K562 (cell line): ENCODE results near the gene WFDC2. TPM values are rescaled to one million over a fixed set of nuclear protein-coding genes. Genes with fewer than 3 reads are reported as not detected.
A peak's percentile ranks its signal among the peaks of the same experiment; 100 is the strongest.

Experiments
- ADNP ChIP-seq: fragments of 200-800 bp; sonication (Bioruptor generic); IDR thresholded peaks from 2 replicates; pipeline ENCODE4 v1.6.1; 2016; ENCODE audit warnings: missing genetic modification characterization, missing compliant biosample characterization
- ARNT ChIP-seq, 2 experiments: fragments of 450-650 bp; IDR thresholded peaks; 2 replicates each; pipeline ENCODE4 v1.6.1; 2016; ENCODE audit warnings: mild to moderate bottlenecking in 1 of 2
- DIDO1 ChIP-seq: fragments of 450-650 bp; IDR thresholded peaks from 2 replicates; pipeline ENCODE4 v1.6.1; 2016; ENCODE audit warnings: low read depth, missing biosample characterization, missing genetic modification characterization
- ELF4 ChIP-seq: fragments of 450-650 bp; formaldehyde crosslinking; IDR thresholded peaks from 2 replicates; pipeline ENCODE4 v1.4.0; 2022; ENCODE audit warnings: missing genetic modification characterization
- EP300 ChIP-seq: IDR thresholded peaks from 2 replicates; pipeline ENCODE4 v1.6.1; 2012; ENCODE audit warnings: low read length, improper control_type of control experiment
- FIP1L1 ChIP-seq: fragments of 200-400 bp; formaldehyde crosslinking; IDR thresholded peaks from 2 replicates; pipeline ENCODE4 v1.6.1; 2018; ENCODE audit warnings: mild to moderate bottlenecking, low read depth, low read length; ENCODE audit not compliant: poor library complexity, severe bottlenecking
- FOXP1 ChIP-seq: sonication (generic); formaldehyde crosslinking; IDR thresholded peaks from 2 replicates; pipeline ENCODE4 v1.8.0; 2022; ENCODE audit warnings: mild to moderate bottlenecking, missing genetic modification reagents
- FUS ChIP-seq: fragments of 200-400 bp; formaldehyde crosslinking; optimal IDR thresholded peaks from 2 replicates; pipeline ENCODE3; 2017; ENCODE audit warnings: low read depth, low read length
- HNRNPH1 ChIP-seq: fragments of 200-400 bp; formaldehyde crosslinking; optimal IDR thresholded peaks from 2 replicates; pipeline ENCODE3; 2017; ENCODE audit warnings: low read depth, mild to moderate bottlenecking, low read length, moderate library complexity
- IRF1 ChIP-seq: sonication (generic); formaldehyde crosslinking; IDR thresholded peaks from 2 replicates; pipeline ENCODE4 v1.8.0; 2022; ENCODE audit warnings: missing genetic modification reagents, mild to moderate bottlenecking, borderline replicate concordance
- KDM5B ChIP-seq: fragments of 200-600 bp; sonication (generic); IDR thresholded peaks from 2 replicates; pipeline ENCODE4 v1.6.1; 2012; ENCODE audit warnings: low read depth, mild to moderate bottlenecking, moderate library complexity, low read length, control low read depth, inconsistent platforms; ENCODE audit not compliant: insufficient replicate concordance
- NR2F6 ChIP-seq: fragments of 450-650 bp; formaldehyde crosslinking; IDR thresholded peaks from 2 replicates; pipeline ENCODE4 v1.4.0; 2020; ENCODE audit warnings: mild to moderate bottlenecking
- POU5F1 ChIP-seq: fragments of 150-350 bp; IDR thresholded peaks from 2 replicates; pipeline ENCODE4 v1.6.1; 2014; ENCODE audit warnings: borderline replicate concordance, low read length, low read depth, mild to moderate bottlenecking; ENCODE audit not compliant: partially characterized antibody
- RFX1 ChIP-seq: fragments of 450-650 bp; IDR thresholded peaks from 2 replicates; pipeline ENCODE4 v1.6.1; 2016; ENCODE audit warnings: mild to moderate bottlenecking, moderate library complexity
- TAF1 ChIP-seq: IDR thresholded peaks from 2 replicates; pipeline ENCODE4 v1.6.1; 2011; ENCODE audit warnings: mild to moderate bottlenecking, low read length, moderate library complexity; ENCODE audit not compliant: insufficient read depth, control insufficient read depth, severe bottlenecking; ENCODE audit errors: extremely low read depth
- TOE1 ChIP-seq, 2 experiments: fragments of 450-650 bp in 1 of 2; sonication (generic) in 1 of 2; formaldehyde crosslinking in 1 of 2; IDR thresholded peaks; 2 replicates each; pipeline versions ENCODE4 v1.7.1 to v1.8.0; 2016 to 2022; ENCODE audit warnings: borderline replicate concordance in 2 of 2, mild to moderate bottlenecking in 2 of 2, antibody characterized with exemption in 1 of 2, inconsistent platforms in 1 of 2, low read depth in 1 of 2, missing genetic modification reagents in 1 of 2, moderate library complexity in 1 of 2
- TRIM24 ChIP-seq, 2 experiments: fragments of 450-650 bp; IDR thresholded peaks; 2 replicates each; pipeline ENCODE4 v1.6.1; 2016
- XRCC4 ChIP-seq: IDR thresholded peaks from one replicate; pipeline ENCODE4 v1.6.1; 2011; ENCODE audit not compliant: insufficient read depth, insufficient read length; ENCODE audit errors: extremely low read depth
- ZNF584 ChIP-seq: fragments of 200-800 bp; sonication (Bioruptor generic); IDR thresholded peaks from 2 replicates; pipeline ENCODE4 v1.6.1; 2016; ENCODE audit warnings: low read depth, mild to moderate bottlenecking, missing genetic modification characterization, missing compliant biosample characterization
- ZNF778 ChIP-seq: fragments of 450-650 bp; formaldehyde crosslinking; IDR thresholded peaks from 2 replicates; pipeline ENCODE4 v1.4.0; 2020; ENCODE audit warnings: mild to moderate bottlenecking, moderate library complexity
- polyA plus RNA-seq, 8 experiments: library from polyadenylated mRNA; depleted of rRNA in 4 of 8; stranded (reverse) in 5 of 8; unstranded in 3 of 8; fragments of >200 nt; fragmentation: Nextera tagmentation in 2 of 8; fragmentation: Illumina TruSeq in 1 of 8; extraction: Ambion mirVana in 2 of 8; extraction: Trizol in 1 of 8; gene quantifications; 2 replicates each; pipeline versions ENCODE4 v1.2.1 to v1.2.3, GENCODE V29; 2011 to 2014; ENCODE audit warnings: inconsistent platforms in 1 of 8, missing spikeins in 1 of 8
- total RNA-seq, 7 experiments: library from RNA; depleted of rRNA in 6 of 7; stranded (reverse); fragments of >200 nt in 6 of 7; fragmentation: Illumina TruSeq in 2 of 7; extraction: Trizol in 2 of 7; gene quantifications; 2 replicates each; pipeline versions ENCODE4 v1.2.1 to v1.2.3, GENCODE V29; 2011 to 2021; ENCODE audit warnings: low replicate concordance in 1 of 7
- TF ChIP-seq, protein P1 (sequence below), 3 experiments: IDR thresholded peaks in 2 of 3; conservative IDR thresholded peaks in 1 of 3; 2 replicates each; pipeline ENCODE4 v1.5.1; 2011 to 2012; ENCODE audit warnings: low read length in 3 of 3, mild to moderate bottlenecking in 3 of 3, control low read depth in 2 of 3, improper control_type of control experiment in 1 of 3, inconsistent platforms in 1 of 3, low read depth in 1 of 3, mixed read lengths in 1 of 3, moderate library complexity in 1 of 3; ENCODE audit not compliant: insufficient read depth in 2 of 3
- TF ChIP-seq, protein P2 (sequence below): fragments of 250-450 bp; sonication (Bioruptor Pico); IDR thresholded peaks from 2 replicates; pipeline ENCODE4 v1.6.1; 2021; ENCODE audit warnings: mild to moderate bottlenecking
- TF ChIP-seq, protein P3 (sequence below): sonication (generic); formaldehyde crosslinking; IDR thresholded peaks from 2 replicates; pipeline ENCODE4 v1.8.1; 2023; ENCODE audit warnings: mild to moderate bottlenecking, missing genetic modification reagents

WFDC2 gene
- total and polyA plus RNA-seq, 9 of the 15 experiments (the other 6 are each of a cell fraction or from before 2014, with no cell fraction given), result not detected

DNA sequence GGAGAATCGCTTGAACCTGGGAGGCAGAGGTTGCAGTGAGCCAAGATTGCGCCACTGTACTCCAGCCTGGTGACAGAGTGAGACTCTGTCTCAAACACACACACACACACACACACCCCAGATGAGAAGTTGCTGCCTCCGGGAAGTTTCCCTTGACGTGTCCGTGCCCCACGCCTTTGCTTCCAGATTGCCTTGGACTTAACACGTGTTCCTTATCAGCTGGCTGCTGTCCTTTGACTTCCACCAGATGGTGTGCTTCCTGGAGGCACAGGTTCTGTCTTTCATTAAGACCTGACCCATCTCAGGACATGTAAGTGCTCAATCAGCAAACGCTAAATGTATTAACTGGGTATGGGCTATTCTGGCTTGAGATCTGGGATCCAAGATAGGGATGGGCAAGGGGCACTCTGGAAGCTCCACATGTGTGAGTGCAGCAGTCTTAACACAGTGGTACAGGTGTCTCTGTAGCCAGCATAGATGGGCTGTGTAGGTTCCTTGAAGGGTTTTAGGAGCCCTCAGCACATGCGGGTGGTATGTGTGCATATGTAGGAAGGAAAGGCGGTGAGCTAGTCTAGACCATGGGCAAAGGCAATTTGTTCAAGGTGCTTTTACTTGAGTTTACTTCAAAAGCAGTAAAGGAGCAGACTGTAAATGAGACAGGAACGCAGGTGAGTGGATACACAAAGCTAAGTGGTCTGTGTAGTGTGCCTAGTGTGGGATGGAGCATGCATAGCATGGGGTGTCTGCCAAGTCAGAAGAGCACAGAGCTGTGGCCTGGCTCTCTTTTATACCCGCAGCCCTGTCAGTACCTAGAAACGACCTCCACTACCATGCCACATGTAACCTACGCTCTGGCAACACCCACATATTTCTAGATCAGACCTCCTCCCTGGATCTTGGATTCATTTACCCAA, 42.1 kb upstream of the WFDC2 start (continued):
- TF ChIP-seq, protein P1, sequence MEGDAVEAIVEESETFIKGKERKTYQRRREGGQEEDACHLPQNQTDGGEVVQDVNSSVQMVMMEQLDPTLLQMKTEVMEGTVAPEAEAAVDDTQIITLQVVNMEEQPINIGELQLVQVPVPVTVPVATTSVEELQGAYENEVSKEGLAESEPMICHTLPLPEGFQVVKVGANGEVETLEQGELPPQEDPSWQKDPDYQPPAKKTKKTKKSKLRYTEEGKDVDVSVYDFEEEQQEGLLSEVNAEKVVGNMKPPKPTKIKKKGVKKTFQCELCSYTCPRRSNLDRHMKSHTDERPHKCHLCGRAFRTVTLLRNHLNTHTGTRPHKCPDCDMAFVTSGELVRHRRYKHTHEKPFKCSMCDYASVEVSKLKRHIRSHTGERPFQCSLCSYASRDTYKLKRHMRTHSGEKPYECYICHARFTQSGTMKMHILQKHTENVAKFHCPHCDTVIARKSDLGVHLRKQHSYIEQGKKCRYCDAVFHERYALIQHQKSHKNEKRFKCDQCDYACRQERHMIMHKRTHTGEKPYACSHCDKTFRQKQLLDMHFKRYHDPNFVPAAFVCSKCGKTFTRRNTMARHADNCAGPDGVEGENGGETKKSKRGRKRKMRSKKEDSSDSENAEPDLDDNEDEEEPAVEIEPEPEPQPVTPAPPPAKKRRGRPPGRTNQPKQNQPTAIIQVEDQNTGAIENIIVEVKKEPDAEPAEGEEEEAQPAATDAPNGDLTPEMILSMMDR (IDR thresholded peaks at IDR 0.05 in 2 of 3, conservative IDR thresholded peaks at IDR 0.05 in 1 of 3; ENCODE audit: insufficient read depth in 2 of 3, low read depth in 1 of 3, low read length in 3 of 3), result peak; percentile 32 to 49 (median 35); a peak in 4 of 6 replicates
- TF ChIP-seq KDM5B (no peak), FOXP1 (CRISPR knock-in tag) (no peak), ZNF778 (CRISPR knock-in tag) (no peak), ELF4 (CRISPR knock-in tag) (no peak), TAF1 (no peak), RFX1 (no peak), TOE1 (IDR thresholded peaks at IDR 0.05; ENCODE audit: borderline replicate concordance) (0 out of 2 replicates have a peak, but pooled peaks have one; percentile 15), TOE1 (CRISPR knock-in tag; IDR thresholded peaks at IDR 0.05; ENCODE audit: borderline replicate concordance, low read depth) (no peak), DIDO1 (tag) (no peak), POU5F1 (no peak), ADNP (tag) (no peak), FUS (no peak), IRF1 (CRISPR knock-in tag) (no peak), ARNT (IDR thresholded peaks at IDR 0.05) (no peak), EP300 (no peak), FIP1L1 (no peak), HNRNPH1 (no peak), NR2F6 (CRISPR knock-in tag) (no peak), XRCC4 (no peak), ZNF584 (CRISPR knock-in tag) (no peak), TRIM24 (IDR thresholded peaks at IDR 0.05) (peak; percentile 37 to 48; a peak in 3 of 4 replicates)
- TF ChIP-seq, protein P2, sequence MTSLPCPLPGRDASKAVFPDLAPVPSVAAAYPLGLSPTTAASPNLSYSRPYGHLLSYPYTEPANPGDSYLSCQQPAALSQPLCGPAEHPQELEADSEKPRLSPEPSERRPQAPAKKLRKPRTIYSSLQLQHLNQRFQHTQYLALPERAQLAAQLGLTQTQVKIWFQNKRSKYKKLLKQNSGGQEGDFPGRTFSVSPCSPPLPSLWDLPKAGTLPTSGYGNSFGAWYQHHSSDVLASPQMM, result no peak
- TF ChIP-seq, protein P3, sequence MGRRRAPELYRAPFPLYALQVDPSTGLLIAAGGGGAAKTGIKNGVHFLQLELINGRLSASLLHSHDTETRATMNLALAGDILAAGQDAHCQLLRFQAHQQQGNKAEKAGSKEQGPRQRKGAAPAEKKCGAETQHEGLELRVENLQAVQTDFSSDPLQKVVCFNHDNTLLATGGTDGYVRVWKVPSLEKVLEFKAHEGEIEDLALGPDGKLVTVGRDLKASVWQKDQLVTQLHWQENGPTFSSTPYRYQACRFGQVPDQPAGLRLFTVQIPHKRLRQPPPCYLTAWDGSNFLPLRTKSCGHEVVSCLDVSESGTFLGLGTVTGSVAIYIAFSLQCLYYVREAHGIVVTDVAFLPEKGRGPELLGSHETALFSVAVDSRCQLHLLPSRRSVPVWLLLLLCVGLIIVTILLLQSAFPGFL (CRISPR knock-in tag), result no peak
